ENCODE results near the gene CYP19A1.

DNA sequence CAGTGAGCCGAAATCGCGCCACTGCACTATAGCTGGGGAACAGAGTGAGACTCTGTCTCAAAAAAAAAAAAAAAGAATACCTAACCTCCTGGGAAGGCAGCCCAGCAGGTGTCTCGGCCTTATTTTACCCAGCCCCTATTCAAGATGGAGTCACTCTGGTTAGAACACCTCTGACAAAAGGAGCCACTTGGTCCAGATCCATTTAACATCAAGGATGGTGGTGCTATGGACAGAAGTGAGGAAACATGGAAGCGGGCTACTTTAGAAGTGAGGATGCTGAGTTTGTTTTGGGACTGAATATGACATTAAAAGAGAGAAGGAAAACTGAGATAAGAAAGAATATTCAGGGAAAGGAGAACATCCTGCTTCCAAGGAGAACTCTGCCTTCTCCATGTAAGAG lies 17.8 kb upstream of the CYP19A1 start:
- TF ChIP-seq, protein P1, sequence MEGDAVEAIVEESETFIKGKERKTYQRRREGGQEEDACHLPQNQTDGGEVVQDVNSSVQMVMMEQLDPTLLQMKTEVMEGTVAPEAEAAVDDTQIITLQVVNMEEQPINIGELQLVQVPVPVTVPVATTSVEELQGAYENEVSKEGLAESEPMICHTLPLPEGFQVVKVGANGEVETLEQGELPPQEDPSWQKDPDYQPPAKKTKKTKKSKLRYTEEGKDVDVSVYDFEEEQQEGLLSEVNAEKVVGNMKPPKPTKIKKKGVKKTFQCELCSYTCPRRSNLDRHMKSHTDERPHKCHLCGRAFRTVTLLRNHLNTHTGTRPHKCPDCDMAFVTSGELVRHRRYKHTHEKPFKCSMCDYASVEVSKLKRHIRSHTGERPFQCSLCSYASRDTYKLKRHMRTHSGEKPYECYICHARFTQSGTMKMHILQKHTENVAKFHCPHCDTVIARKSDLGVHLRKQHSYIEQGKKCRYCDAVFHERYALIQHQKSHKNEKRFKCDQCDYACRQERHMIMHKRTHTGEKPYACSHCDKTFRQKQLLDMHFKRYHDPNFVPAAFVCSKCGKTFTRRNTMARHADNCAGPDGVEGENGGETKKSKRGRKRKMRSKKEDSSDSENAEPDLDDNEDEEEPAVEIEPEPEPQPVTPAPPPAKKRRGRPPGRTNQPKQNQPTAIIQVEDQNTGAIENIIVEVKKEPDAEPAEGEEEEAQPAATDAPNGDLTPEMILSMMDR (IDR thresholded peaks at IDR 0.05; ENCODE audit: insufficient read depth, low read length): no peak
- no peak for TF ChIP-seq POLR2AphosphoS5 (IDR thresholded peaks at IDR 0.05; ENCODE audit: low read depth)
- TF ChIP-seq REST (IDR thresholded peaks at IDR 0.05; ENCODE audit: insufficient replicate concordance, low read depth): no peak

All from HL-60 (cell line).